HG03432 (cell line): Measurements from ENCODE around the gene EMX1.

Experiments
- ATAC-seq: cut with Tn5 transposase; IDR thresholded peaks from one replicate; pipeline ENCODE4 v1.9.1; 2021; ENCODE audit warnings: mild to moderate bottlenecking, moderate library complexity; ENCODE audit not compliant: unreplicated experiment

EMX1 gene

GRCh38 chr2:72917138-72917876 lies at the start of gene EMX1:
TSS of gene EMX1 (plus strand) at chr2:72917519. CDS start at chr2:72917853, 334 bp downstream.
- peak; percentile 47 for ATAC-seq

DNA sequence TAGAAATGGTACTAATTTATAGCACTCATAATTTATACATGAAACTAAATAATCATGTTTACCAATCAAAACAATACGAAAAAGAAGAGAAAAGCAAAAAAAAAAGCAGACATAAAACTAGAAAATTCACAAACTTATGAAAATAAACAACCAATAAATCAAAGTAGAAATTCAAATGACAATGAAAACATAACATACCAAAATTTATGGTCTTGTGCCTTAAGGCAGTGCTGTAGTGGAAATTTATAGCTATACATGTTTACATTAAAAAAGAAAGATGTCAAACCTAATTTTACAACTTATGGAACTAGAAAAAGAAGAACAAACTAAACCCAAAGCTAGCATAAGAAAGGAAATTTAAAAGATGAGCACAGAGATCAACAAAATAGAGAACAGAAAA lies 46.3 kb upstream of the EMX1 start:
- no peak for ATAC-seq

- ATAC-seq, result no peak
Observed at GRCh38 chr2:72871880-72872279, 45.4 kb upstream of the EMX1 start.

- no peak for ATAC-seq
Observed at GRCh38 chr2:72883356-72883962, 33.9 kb upstream of the EMX1 start.

- no peak for ATAC-seq
Observed at GRCh38 chr2:72886505-72887031, 30.8 kb upstream of the EMX1 start.

- peak; percentile 93 for ATAC-seq
Observed at GRCh38 chr2:72887032-72887739, 30.1 kb upstream of the EMX1 start, which contains the start of gene SPR. TSS of gene SPR (plus strand) at chr2:72887408. CDS start at chr2:72887433, 25 bp downstream.

GRCh38 chr2:72887740-72888437 lies 29.4 kb upstream of the EMX1 start:
- ATAC-seq, result peak; percentile 35

- ATAC-seq, result no peak
Observed at GRCh38 chr2:72888438-72889202, 28.7 kb upstream of the EMX1 start.

DNA sequence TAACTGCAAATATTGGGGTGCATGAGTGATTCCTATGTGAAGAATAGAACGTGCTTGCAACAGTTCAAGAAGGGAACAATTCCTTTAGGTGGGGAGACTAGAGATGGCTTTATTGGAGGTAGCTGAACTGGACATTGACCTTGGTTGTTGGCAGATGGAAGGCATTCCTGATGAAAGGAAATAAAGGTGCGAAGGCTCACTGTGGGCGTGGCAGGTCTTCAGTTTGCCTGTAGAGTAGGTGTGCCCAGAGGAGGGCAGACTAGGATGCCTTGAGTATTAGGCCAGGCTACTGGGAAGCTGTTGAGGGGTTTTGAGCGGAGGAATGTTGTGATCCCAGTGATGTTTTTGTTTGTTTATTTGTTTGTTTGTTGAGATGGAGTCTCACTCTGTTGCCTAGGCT lies 27.3 kb upstream of the EMX1 start:
- ATAC-seq, result no peak

GRCh38 chr2:72891091-72891818 lies 26.1 kb upstream of the EMX1 start:
- no peak for ATAC-seq

GRCh38 chr2:72892506-72893173 lies 24.7 kb upstream of the EMX1 start:
- ATAC-seq, result peak; percentile 61

DNA sequence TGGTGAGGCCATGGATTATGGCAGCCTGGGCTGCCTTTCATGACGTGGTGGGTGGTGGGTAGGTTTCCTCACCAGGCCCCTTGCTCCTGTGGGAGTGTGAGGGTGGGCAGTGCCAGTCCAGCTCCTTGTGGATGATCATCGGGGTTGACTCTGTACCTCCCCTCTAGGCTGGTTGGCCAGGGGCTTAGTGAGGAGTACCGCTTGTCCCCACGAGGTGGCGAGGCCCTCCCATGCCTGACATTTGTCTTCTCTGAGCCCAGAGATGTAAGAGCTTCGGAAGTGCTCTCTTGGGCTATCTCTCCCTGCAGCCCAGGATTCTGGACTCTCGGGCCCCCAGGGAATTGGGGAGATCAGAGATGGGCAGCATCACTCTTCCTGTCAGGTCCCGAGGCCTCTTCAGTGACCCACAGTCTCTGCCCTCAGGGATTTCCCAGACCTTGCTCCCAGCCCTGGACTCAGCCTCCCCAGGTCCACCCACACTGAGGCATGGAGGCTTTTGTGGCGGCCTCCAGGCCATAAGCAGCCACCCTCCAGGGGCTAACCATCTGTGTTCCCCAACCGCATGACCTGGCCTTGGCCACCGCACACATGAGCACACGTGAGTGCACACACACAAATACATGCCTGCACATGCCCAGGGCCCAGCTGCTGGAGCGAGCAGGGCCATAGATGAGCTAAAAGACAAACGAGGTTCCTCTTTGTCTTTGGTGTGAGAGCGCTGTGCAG lies 23.6 kb upstream of the EMX1 start:
- ATAC-seq, result peak; percentile 71

GRCh38 chr2:72894514-72894913 lies 22.8 kb upstream of the EMX1 start:
- ATAC-seq, result no peak

DNA sequence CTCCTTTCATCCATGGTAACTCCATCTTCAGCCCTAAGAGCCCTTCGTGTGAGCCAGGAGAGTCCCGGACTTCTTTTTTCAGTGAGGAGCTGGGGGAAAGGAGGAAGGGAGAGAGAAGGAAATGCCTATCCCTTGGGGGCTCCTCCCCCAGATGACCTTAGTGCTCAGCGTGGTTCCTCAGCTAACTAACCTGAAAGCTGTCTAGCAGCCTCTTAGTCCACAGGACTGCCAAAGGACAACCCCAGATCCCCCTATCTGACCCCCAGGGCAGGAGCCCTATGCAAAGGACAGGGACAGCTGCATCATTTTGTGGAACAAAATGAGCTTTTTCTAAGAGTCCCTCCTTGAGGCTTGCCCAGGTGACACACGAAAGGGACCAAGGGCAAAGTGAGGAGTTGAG lies 22.2 kb upstream of the EMX1 start:
- no peak for ATAC-seq

GRCh38 chr2:72895759-72896281 lies 21.5 kb upstream of the EMX1 start:
- ATAC-seq, result no peak

DNA sequence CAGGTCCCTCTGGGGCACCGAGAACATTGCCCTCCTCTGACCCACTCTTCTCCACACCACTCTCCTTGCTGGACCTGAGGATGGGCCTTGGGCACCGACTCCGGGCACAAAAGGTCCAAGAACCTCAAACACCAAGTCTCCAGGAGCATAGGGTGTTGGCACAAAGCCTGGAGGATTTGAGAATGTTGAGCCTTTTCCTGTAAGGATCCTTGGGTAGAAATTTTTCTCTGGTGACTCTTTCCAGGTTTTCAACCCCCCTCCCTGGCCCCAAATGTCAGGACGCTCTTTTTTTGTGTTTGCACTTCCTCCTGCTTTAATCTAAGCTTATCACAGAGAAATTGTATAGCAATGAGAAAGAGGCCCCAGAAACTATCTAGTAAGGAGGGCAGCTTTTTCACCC lies 20.9 kb upstream of the EMX1 start:
- ATAC-seq, result no peak

- ATAC-seq, result no peak
Observed at GRCh38 chr2:72897785-72898584, 19.3 kb upstream of the EMX1 start.

DNA sequence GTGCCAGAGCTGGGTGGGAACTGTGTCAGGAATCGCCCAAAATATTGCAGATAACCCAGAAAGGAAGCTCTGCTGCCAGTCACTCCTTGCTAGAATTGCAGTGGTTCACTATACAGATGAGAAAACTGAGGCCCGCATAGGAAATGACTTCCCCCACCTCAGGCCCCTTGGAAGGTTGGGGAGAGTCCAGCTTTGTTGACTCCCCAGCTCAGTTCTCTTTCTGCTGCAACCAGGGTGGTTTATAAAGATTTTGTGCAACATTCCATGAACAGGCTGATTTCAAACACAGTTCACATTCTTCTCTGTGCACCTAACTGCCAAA lies 18.8 kb upstream of the EMX1 start:
- ATAC-seq, result no peak
